ENCODE results near the gene CAPN15. TPM values are rescaled to one million over a fixed set of nuclear protein-coding genes. Genes with fewer than 3 reads are reported as not detected.

CAPN15 gene
- total RNA-seq, 4 donors from 2014 or later = 59.9 to 86.4 (median 75.2) TPM

DNA sequence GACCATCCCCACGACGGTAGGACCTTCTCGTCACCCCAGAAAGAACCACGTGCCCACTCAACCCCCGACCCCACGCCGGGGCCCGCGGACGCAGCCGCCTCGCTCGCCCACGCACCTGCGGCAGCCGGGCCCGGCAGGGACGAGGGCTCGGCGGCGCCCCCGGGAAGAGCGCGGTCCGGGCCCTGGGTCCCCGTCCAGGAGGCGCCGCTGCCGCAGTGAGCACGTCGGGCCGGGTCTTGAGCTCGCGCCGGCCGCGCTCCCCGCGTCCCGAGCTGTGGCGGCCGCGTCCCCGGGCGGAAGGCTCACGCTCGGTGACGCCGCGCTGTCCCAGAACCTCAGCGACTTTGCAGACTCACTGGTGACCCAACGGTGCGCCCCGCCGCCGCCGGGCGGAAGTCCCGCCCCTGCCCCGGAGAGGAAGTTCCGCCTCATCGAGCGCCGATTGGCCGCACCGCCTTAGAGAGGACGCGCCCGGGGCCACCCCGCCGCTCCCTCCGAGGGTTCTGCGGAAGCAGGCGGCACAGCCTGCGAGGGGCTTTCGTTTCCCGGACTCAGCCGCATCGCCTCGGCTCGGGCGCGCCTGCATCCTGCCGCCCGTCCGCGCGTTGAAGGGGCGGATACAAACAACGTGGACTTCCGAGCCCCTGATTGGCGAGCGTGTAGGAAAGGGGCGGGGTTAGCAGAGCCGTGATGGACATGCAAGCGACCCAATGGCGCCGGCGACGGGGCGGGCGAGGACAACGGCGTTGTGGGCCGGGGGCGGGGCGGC, 61.6 kb downstream of the CAPN15 start:
- peak overlapping the region; percentile 99 for H3K27ac ChIP-seq
- H3K4me1 ChIP-seq = peaks cover 65% of the 10 kb centered on the region
- 0% methylated on average over 43 of the region's 107 CpGs for WGBS
- no peaks in the 10 kb centered on the region for H3K27me3 ChIP-seq
- TF ChIP-seq POLR2AphosphoS5 (IDR thresholded peaks at IDR 0.05) = peak in 2 of 3 donors; percentile 45 to 84
- TF ChIP-seq, protein P1, sequence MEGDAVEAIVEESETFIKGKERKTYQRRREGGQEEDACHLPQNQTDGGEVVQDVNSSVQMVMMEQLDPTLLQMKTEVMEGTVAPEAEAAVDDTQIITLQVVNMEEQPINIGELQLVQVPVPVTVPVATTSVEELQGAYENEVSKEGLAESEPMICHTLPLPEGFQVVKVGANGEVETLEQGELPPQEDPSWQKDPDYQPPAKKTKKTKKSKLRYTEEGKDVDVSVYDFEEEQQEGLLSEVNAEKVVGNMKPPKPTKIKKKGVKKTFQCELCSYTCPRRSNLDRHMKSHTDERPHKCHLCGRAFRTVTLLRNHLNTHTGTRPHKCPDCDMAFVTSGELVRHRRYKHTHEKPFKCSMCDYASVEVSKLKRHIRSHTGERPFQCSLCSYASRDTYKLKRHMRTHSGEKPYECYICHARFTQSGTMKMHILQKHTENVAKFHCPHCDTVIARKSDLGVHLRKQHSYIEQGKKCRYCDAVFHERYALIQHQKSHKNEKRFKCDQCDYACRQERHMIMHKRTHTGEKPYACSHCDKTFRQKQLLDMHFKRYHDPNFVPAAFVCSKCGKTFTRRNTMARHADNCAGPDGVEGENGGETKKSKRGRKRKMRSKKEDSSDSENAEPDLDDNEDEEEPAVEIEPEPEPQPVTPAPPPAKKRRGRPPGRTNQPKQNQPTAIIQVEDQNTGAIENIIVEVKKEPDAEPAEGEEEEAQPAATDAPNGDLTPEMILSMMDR (IDR thresholded peaks at IDR 0.05) = no peak
- no peak for TF ChIP-seq EP300 (IDR thresholded peaks at IDR 0.05)
- peak; percentile 38 to 75 for TF ChIP-seq POLR2A (IDR thresholded peaks at IDR 0.05)
- peak overlapping the region; percentile 84 for H3K4me3 ChIP-seq
- DNase-seq (ENCODE audit: low spot score in 2 of 2) = peak; percentile 99
- no peaks in the 10 kb centered on the region for H3K36me3 ChIP-seq
- H3K9me3 ChIP-seq = no peaks in the 10 kb centered on the region

DNA sequence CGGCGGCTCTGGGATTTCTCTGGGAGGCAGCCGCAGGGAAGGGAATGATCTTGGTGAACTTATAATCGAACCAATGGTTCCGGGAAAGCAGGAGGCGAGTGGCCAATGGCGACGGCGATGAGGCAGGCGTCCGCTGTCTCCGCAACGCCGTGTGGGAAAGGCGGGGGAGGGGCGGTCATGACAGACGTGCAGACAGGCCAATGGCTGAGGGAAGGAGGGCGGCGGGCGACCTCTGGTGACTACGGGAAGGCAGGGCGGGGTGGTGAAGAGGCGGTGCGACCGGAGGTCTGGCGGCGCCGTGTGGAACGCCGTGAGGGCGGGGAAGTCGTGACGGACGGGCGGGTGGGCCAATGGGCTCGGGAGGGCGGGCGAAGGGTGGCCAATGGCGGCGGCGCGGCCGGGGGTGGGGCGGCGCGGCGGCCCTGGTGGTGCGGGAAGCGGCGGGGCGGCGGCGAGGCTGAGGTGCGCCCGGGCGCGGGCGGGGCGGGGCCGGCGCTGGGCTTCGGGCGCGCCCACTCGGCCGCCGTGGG, 62.2 kb downstream of the CAPN15 start, which contains the start of gene RAB40C:
RAB40C (plus strand) TSS at position 409 of the 530 bp plus-strand sequence. CDS start 226 bp downstream, outside the sequence.
- under 1% methylated on average over 31 of the region's 67 CpGs for whole genome bisulfite sequencing
- H3K27me3 ChIP-seq = no peaks in the 10 kb centered on the region

DNA sequence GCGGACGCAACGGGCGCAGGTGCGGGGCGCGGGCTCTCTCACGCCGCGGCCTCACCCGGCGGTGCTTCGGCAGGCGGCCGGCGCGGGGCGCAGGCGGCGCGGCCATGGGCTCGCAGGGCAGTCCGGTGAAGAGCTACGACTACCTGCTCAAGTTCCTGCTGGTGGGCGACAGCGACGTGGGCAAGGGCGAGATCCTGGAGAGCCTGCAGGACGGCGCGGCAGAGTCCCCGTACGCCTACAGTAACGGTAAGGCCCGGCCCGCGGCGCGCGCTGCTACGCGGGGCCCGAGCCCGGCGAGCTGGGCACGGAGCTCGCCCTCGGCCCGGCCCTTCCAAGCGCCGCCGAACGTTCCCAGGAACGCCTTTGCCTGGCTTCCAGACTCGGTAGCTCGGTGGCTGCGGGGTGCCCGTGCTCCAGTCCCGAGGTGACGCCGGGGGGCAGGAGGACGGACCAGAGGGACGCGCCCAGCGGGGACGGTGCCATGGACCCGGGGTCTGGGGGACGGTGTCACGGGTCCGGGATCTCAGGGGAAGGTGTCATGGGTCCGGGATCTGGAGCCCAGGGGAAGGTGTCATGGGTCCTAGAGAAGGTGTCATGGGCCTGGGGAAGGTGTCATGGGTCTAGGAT, 62.8 kb downstream of the CAPN15 start:
- Histone ChIP-seq H3K4me1 (peaks cover 73% of the 10 kb centered on the region), H3K27ac (peak overlapping the region; percentile 91), H3K27me3 (no peaks in the 10 kb centered on the region), H3K9me3 (no peaks in the 10 kb centered on the region), H3K4me3 (peak overlapping the region; percentile 84), H3K36me3 (no peaks in the 10 kb centered on the region)
- TF ChIP-seq, protein P1 (IDR thresholded peaks at IDR 0.05) = no peak
- TF ChIP-seq EP300 (IDR thresholded peaks at IDR 0.05) (no peak), POLR2AphosphoS5 (IDR thresholded peaks at IDR 0.05) (no peak), POLR2A (IDR thresholded peaks at IDR 0.05) (no peak)
- 0% methylated on average over 10 of the region's 71 CpGs for WGBS
- peak in 1 of 2 donors; percentile 84 for DNase-seq (ENCODE audit: low spot score in 2 of 2)

More for the DNA sequence above, 62.2 kb downstream of the CAPN15 start, which contains the start of gene RAB40C:
- Histone ChIP-seq H3K4me1 (peaks cover 67% of the 10 kb centered on the region), H3K27ac (peak within 1 kb of the TSS; percentile 99), H3K4me3 (peak within 1 kb of the TSS; percentile 84), H3K36me3 (no peaks in the 10 kb centered on the region), H3K9me3 (no peaks in the 10 kb centered on the region)
- TF ChIP-seq POLR2A (IDR thresholded peaks at IDR 0.05) (no peak), EP300 (IDR thresholded peaks at IDR 0.05) (no peak), POLR2AphosphoS5 (IDR thresholded peaks at IDR 0.05) (peak; percentile 17 to 78 (median 18))
- TF ChIP-seq, protein P1 (IDR thresholded peaks at IDR 0.05) = peak in 1 of 2 donors; percentile 21
- DNase-seq (ENCODE audit: low spot score in 2 of 2) = peak; percentile 99 to 100

DNA sequence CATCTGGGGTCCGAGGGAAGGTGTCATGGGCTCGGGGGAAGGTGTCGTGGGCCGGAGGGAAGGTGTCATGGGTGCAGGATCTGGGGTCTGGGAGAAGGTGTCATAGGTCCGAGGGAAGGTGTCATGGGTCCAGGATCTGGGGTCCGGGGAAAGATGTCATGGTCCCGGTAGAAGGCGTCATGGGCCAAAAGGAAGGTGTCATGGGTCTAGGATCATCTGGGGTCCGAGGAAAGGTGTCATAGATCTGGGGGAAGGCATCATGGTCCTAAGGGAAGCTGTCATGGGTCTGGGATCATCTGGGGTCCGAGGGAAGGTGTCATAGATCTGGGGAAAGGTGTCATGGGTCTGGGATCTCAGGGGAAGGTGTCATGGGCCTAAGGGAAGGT, 63.3 kb downstream of the CAPN15 start:
- H3K9me3 ChIP-seq = no peaks in the 10 kb centered on the region
- H3K36me3 ChIP-seq = no peaks in the 10 kb centered on the region
- peaks cover 78% of the 10 kb centered on the region for H3K4me1 ChIP-seq
- H3K4me3 ChIP-seq = peak overlapping the region; percentile 84
- H3K27ac ChIP-seq = peak overlapping the region; percentile 91
- 42% methylated on average over 10 of the region's 10 CpGs for WGBS
- H3K27me3 ChIP-seq = no peaks in the 10 kb centered on the region
- no peak for DNase-seq (ENCODE audit: low spot score in 2 of 2)
- no peak for TF ChIP-seq POLR2AphosphoS5 (IDR thresholded peaks at IDR 0.05)
- TF ChIP-seq EP300 (IDR thresholded peaks at IDR 0.05) = no peak
- no peak for TF ChIP-seq POLR2A (IDR thresholded peaks at IDR 0.05)
- TF ChIP-seq, protein P1 (IDR thresholded peaks at IDR 0.05) = no peak

DNA sequence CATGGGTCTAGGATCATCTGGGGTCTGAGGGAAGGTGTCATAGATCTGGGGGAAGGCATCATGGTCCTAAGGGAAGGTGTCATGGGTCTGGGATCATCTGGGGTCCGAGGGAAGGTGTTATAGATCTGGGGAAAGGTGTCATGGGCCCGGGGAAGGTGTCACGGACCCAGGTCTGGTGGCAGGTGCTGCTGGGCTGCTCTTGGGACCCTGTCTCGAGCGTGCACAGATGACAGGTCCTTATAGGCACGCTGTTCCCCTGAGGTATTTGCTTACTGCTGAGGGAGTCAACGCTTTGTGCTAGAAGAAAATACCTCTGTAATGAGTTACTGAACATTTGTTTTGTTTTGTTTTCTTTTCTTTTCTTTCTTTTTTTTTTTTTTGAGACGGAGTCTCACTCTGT, 63.7 kb downstream of the CAPN15 start:
- H3K9me3 ChIP-seq = no peaks in the 10 kb centered on the region
- H3K36me3 ChIP-seq = no peaks in the 10 kb centered on the region
- DNase-seq (ENCODE audit: low spot score in 2 of 2) = no peak
- 67% methylated on average over 8 of the region's 8 CpGs for WGBS
- peaks cover 82% of the 10 kb centered on the region for H3K4me1 ChIP-seq
- TF ChIP-seq POLR2A (IDR thresholded peaks at IDR 0.05) (no peak), POLR2AphosphoS5 (IDR thresholded peaks at IDR 0.05) (no peak), EP300 (IDR thresholded peaks at IDR 0.05) (no peak)
- TF ChIP-seq, protein P1 (IDR thresholded peaks at IDR 0.05) = no peak
- no peaks in the 10 kb centered on the region for H3K27me3 ChIP-seq
- peak overlapping the region; percentile 84 for H3K4me3 ChIP-seq
- peak overlapping the region; percentile 91 for H3K27ac ChIP-seq

All from suprapubic skin (tissue), 4 donors.